COR-L47 (cell line): ENCODE data around the gene ORM1.
"Not testable (repeated sequence)": the region's sequence is repeated elsewhere in the genome, so short reads cannot be mapped to it uniquely, and the experiment has no call there.

Experiments used
- DNase-seq: peaks from one replicate; lab custom pipeline; 2025; lab: John Stamatoyannopoulos, UW

The ORM1 gene

GRCh38 chr9:114308361-114308950 is 14.4 kb upstream of the ORM1 start:
- no peak for DNase-seq

GRCh38 chr9:114309096-114309495 is 13.8 kb upstream of the ORM1 start:
- DNase-seq: no peak

- DNase-seq: no peak
Observed at GRCh38 chr9:114310471-114311450, 12.1 kb upstream of the ORM1 start.

- DNase-seq: no peak
Observed at GRCh38 chr9:114311571-114312512, 11.1 kb upstream of the ORM1 start.

GRCh38 chr9:114312513-114312875 is 10.4 kb upstream of the ORM1 start:
- DNase-seq: no peak

- no peak for DNase-seq
Observed at GRCh38 chr9:114313186-114313585, 9.7 kb upstream of the ORM1 start.

- DNase-seq: no peak
Observed at GRCh38 chr9:114314256-114314867, 8.5 kb upstream of the ORM1 start.

GRCh38 chr9:114314881-114315722 is 7.8 kb upstream of the ORM1 start:
- no peak for DNase-seq

GRCh38 chr9:114315723-114316363 is 7.1 kb upstream of the ORM1 start:
- DNase-seq: no peak

- no peak for DNase-seq
Observed at GRCh38 chr9:114316605-114317230, 6.2 kb upstream of the ORM1 start.

GRCh38 chr9:114317665-114318357 is 5.1 kb upstream of the ORM1 start:
- no peak for DNase-seq

GRCh38 chr9:114318416-114318815 is 4.5 kb upstream of the ORM1 start:
- no peak for DNase-seq

GRCh38 chr9:114319147-114319546 is 3.8 kb upstream of the ORM1 start:
- DNase-seq: no peak

- DNase-seq: not testable (repeated sequence)
Observed at GRCh38 chr9:114320710-114321109, 2.2 kb upstream of the ORM1 start.

- no peak for DNase-seq
Observed at GRCh38 chr9:114321759-114322158, 1.1 kb upstream of the ORM1 start.

GRCh38 chr9:114322160-114322818 is 609 bp upstream of the ORM1 start:
- not testable (repeated sequence) for DNase-seq

GRCh38 chr9:114323849-114324248 is 951 bp downstream of the ORM1 start:
- not testable (repeated sequence) for DNase-seq

- DNase-seq: no peak
Observed at GRCh38 chr9:114324492-114324891, 1.6 kb downstream of the ORM1 start.

- DNase-seq: not testable (repeated sequence)
Observed at GRCh38 chr9:114324965-114325364, 2.1 kb downstream of the ORM1 start.
